Esophagus (tissue), 2 donors: ENCODE results near the gene GRAMD4. TPM values are rescaled to one million over a fixed set of nuclear protein-coding genes. Genes with fewer than 3 reads are reported as not detected.
A peak's percentile ranks its signal among the peaks of the same experiment; 100 is the strongest.

Experiments
- H3K27ac ChIP-seq, 2 donors: one replicate each; pipeline ENCODE4 v1.5.1; 2013; ENCODE audit warnings: low read depth in 2 of 2, mild to moderate bottlenecking in 2 of 2, inconsistent platforms in 1 of 2, low read length in 1 of 2, moderate library complexity in 1 of 2
- H3K27me3 ChIP-seq, 2 donors: one replicate each; pipeline ENCODE4 v1.6.1; 2013; ENCODE audit warnings: low read length in 2 of 2, control low read depth in 1 of 2, mild to moderate bottlenecking in 1 of 2; ENCODE audit not compliant: insufficient read depth in 2 of 2, control insufficient read depth in 1 of 2
- H3K36me3 ChIP-seq, 2 donors: one replicate each; pipeline ENCODE4 v1.6.1; 2013; ENCODE audit warnings: low read length in 1 of 2; ENCODE audit not compliant: control insufficient read depth in 2 of 2, insufficient read depth in 2 of 2
- H3K4me1 ChIP-seq, 2 donors: one replicate each; pipeline ENCODE4 v1.6.1; 2013; ENCODE audit warnings: low read length in 1 of 2; ENCODE audit not compliant: control insufficient read depth in 2 of 2, insufficient read depth in 2 of 2
- H3K4me3 ChIP-seq, 2 donors: one replicate each; pipeline ENCODE4 v1.5.1; 2013; ENCODE audit warnings: low read length in 2 of 2, mild to moderate bottlenecking in 2 of 2, low read depth in 1 of 2, moderate library complexity in 1 of 2
- H3K9me3 ChIP-seq, 2 donors: one replicate each; pipeline ENCODE4 v1.6.1; 2013; ENCODE audit warnings: mild to moderate bottlenecking in 2 of 2, low read depth in 1 of 2, low read length in 1 of 2, moderate library complexity in 1 of 2; ENCODE audit not compliant: control insufficient read depth in 2 of 2, insufficient read depth in 1 of 2
- WGBS, 2 donors: extraction: QIAGEN DNeasy Blood & Tissue Kit; methylation state at CpG; one replicate each; pipeline ENCODE4 v1.1.7; 2013; 5-methylcytosine and 5-hydroxymethylcytosine counted together
- polyA plus RNA-seq, 2 donors: library from polyadenylated mRNA; stranded (reverse); fragments of 200-250 nt; gene quantifications; one replicate each; pipeline ENCODE4 v1.2.3, GENCODE V29; 2013
- donor health status: healthy with polysubstance abuse.
- donor health status: Bipolar disorder and iron deficiency.

GRAMD4 gene
- polyA plus RNA-seq, 2 donors, result 15.6 to 18.0 TPM

DNA sequence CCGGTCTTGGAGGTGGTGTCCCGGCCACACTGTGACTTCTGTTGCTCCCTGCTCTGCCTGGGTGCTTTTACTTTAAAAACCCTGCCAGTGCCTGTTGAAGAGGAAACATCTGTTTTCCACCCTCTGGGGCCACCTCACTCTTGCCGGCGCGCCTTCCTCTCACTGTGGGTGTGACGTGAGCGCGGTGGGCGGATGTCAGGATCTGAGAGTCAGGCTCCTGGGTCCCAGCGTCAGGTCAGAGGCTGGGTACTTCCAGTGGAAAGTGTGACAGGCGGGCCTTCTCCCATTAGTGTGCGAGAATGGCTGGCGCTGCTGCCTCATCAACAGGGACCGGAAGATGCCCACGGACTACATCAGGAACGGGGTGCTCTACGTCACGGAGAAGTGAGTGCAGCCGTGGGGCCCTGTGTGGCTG, 54.2 kb downstream of the GRAMD4 start:
- no peaks in the 10 kb centered on the region for H3K27me3 ChIP-seq
- H3K4me1 ChIP-seq, result peaks cover 2 to 3% of the 10 kb centered on the region in 2 donors
- H3K27ac ChIP-seq, result peak overlapping the region in 1 of 2 donors; percentile 20
- H3K36me3 ChIP-seq, result peaks cover 5 to 60% of the 10 kb centered on the region in 2 donors
- no peak overlapping the region for H3K4me3 ChIP-seq
- WGBS, 2 donors, result 61 to 74% methylated on average over 19 of the region's 19 CpGs
- no peaks in the 10 kb centered on the region for H3K9me3 ChIP-seq

- H3K36me3 ChIP-seq, result peaks cover 5 to 59% of the 10 kb centered on the region in 2 donors
- H3K9me3 ChIP-seq, result no peaks in the 10 kb centered on the region
- no peaks in the 10 kb centered on the region for H3K27me3 ChIP-seq
- WGBS, 2 donors, result 81% methylated on average over 11 of the region's 11 CpGs
- H3K27ac ChIP-seq, result peak overlapping the region in 1 of 2 donors; percentile 20
- H3K4me3 ChIP-seq, result no peak overlapping the region
- H3K4me1 ChIP-seq, result peaks cover 2 to 3% of the 10 kb centered on the region in 2 donors
Observed at GRCh38 chr22:46674906-46675305, 54.7 kb downstream of the GRAMD4 start.

DNA sequence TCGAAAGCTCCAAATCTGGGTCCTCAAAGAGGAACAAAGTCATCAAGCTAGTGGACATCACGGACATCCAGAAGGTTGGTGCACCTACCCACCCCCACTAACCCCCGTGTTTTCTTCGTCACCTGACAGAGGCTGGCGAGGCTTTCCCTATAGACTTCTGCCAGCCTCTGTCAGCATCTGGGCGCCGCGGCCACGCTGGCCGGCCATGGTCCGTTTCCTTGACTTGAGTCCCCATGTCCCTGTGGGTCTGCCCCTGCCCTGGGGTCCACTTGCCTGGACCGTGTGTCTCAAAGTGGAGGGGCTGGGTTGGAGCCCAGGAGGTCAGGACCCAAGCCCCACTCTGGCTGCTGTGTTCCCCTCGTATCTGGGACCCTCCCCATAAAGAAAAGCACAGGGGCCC, 55.3 kb downstream of the GRAMD4 start:
- Histone ChIP-seq H3K36me3 (peaks cover 5 to 53% of the 10 kb centered on the region in 2 donors), H3K27me3 (no peaks in the 10 kb centered on the region), H3K9me3 (no peaks in the 10 kb centered on the region), H3K27ac (no peak overlapping the region), H3K4me3 (no peak overlapping the region), H3K4me1 (peaks cover 2 to 3% of the 10 kb centered on the region in 2 donors)
- 92 to 96% methylated on average over 13 of the region's 13 CpGs for WGBS, 2 donors

DNA sequence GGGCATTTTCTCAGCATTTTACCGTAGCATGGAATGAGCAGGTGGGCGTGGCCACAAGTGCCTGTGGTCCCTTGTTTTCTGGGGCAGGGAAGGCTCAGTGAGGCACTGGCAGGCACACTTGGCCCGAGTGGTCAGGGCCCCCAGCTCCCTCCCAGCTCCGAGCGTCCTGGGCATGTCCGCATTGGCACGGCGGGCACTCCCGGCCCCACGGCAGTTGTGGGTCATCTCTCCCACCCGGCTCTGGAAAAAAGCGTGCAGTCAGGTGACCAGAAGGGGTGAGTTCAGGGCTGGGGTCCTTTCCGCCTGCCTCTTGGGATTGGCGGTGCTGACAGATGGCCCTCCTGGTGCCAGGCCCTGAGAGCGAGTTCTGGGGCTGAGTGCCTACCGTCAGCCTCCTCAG, 55.8 kb downstream of the GRAMD4 start:
- H3K4me3 ChIP-seq, result no peak overlapping the region
- H3K36me3 ChIP-seq, result peaks cover 5 to 49% of the 10 kb centered on the region in 2 donors
- no peaks in the 10 kb centered on the region for H3K9me3 ChIP-seq
- H3K27me3 ChIP-seq, result no peaks in the 10 kb centered on the region
- no peak overlapping the region for H3K27ac ChIP-seq
- H3K4me1 ChIP-seq, result peaks cover 2 to 3% of the 10 kb centered on the region in 2 donors
- 94 to 95% methylated on average over 16 of the region's 16 CpGs for WGBS, 2 donors

DNA sequence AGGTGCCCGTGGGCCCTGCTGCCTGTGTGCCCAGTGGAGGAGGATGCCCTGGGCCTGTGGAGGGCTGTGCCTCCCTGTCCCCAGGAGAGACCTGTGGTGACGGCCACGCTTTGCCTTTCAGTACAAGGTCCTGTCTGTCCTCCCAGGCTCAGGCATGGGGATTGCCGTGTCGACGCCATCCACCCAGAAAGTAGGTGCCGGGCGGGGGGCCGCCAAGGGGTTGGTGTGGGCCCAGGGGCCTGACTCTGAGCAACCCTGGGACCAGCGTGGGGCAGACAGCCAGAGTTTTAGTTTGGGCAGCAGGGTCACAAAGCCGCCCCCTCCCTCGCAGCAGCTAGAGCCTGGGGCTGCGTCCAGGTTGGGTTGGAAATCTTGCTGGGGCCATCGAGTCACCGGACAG, 56.3 kb downstream of the GRAMD4 start:
- H3K4me3 ChIP-seq, result no peak overlapping the region
- no peak overlapping the region for H3K27ac ChIP-seq
- peaks cover 2 to 3% of the 10 kb centered on the region in 2 donors for H3K4me1 ChIP-seq
- no peaks in the 10 kb centered on the region for H3K27me3 ChIP-seq
- no peaks in the 10 kb centered on the region for H3K9me3 ChIP-seq
- WGBS, 2 donors, result 89 to 91% methylated on average over 15 of the region's 15 CpGs
- peaks cover 5 to 48% of the 10 kb centered on the region in 2 donors for H3K36me3 ChIP-seq

GRCh38 chr22:46676881-46677280, 56.7 kb downstream of the GRAMD4 start:
- Histone ChIP-seq H3K36me3 (peaks cover 5 to 48% of the 10 kb centered on the region in 2 donors), H3K4me3 (no peak overlapping the region), H3K9me3 (no peaks in the 10 kb centered on the region), H3K27ac (no peak overlapping the region), H3K4me1 (peaks cover 2 to 3% of the 10 kb centered on the region in 2 donors), H3K27me3 (no peaks in the 10 kb centered on the region)
- 63 to 79% methylated on average over 13 to 14 of the region's 14 CpGs for WGBS, 2 donors

GRCh38 chr22:46677323-46678002, 57.3 kb downstream of the GRAMD4 start:
- Histone ChIP-seq H3K36me3 (peaks cover 5 to 48% of the 10 kb centered on the region in 2 donors), H3K4me3 (no peak overlapping the region), H3K27ac (no peak overlapping the region), H3K9me3 (no peaks in the 10 kb centered on the region), H3K4me1 (peaks cover 2 to 3% of the 10 kb centered on the region in 2 donors), H3K27me3 (no peaks in the 10 kb centered on the region)
- 91 to 92% methylated on average over 28 of the region's 28 CpGs for WGBS, 2 donors

GRCh38 chr22:46678003-46678657, 57.9 kb downstream of the GRAMD4 start:
- WGBS, 2 donors, result 88 to 92% methylated on average over 28 to 31 of the region's 31 CpGs
- Histone ChIP-seq H3K9me3 (no peaks in the 10 kb centered on the region), H3K4me3 (no peak overlapping the region), H3K4me1 (peaks cover 2 to 3% of the 10 kb centered on the region in 2 donors), H3K36me3 (peaks cover 5 to 43% of the 10 kb centered on the region in 2 donors), H3K27me3 (no peaks in the 10 kb centered on the region), H3K27ac (no peak overlapping the region)

- 81 to 86% methylated on average over 43 to 44 of the region's 44 CpGs for WGBS, 2 donors
- H3K4me3 ChIP-seq, result no peak overlapping the region
Observed at GRCh38 chr22:46678785-46679700, 58.9 kb downstream of the GRAMD4 start.

More at GRCh38 chr22:46678785-46679700, 58.9 kb downstream of the GRAMD4 start:
- H3K4me1 ChIP-seq, result peaks cover 0 to 3% of the 10 kb centered on the region in 2 donors
- H3K27ac ChIP-seq, result no peak overlapping the region
- H3K27me3 ChIP-seq, result no peaks in the 10 kb centered on the region
- peaks cover 0 to 38% of the 10 kb centered on the region in 2 donors for H3K36me3 ChIP-seq
- no peaks in the 10 kb centered on the region for H3K9me3 ChIP-seq
